NT2/D1 (cell line): Measurements from ENCODE around the gene FRMD5.

Experiments
- SUZ12 ChIP-seq: IDR thresholded peaks from 2 replicates; pipeline ENCODE4 v1.6.1; 2011; ENCODE audit not compliant: insufficient read length, insufficient read depth; ENCODE audit errors: extremely low read depth
- YY1 ChIP-seq: IDR thresholded peaks from 2 replicates; pipeline ENCODE4 v1.6.1; 2011; ENCODE audit not compliant: insufficient read length, insufficient read depth
- ZNF274 ChIP-seq: IDR thresholded peaks from 2 replicates; pipeline ENCODE4 v1.6.1; 2011; ENCODE audit warnings: mild to moderate bottlenecking, low read depth, low read length

- TF ChIP-seq ZNF274 (no peak), YY1 (no peak), SUZ12 (no peak)
Observed at GRCh38 chr15:44099671-44100070, 95.4 kb downstream of the FRMD5 start.
